IPS-18a (cell line): ENCODE measurements around the gene SERPINE1.
A peak's percentile ranks its signal among the peaks of the same experiment; 100 is the strongest.
"Not testable (repeated sequence)": the region's sequence is repeated elsewhere in the genome, so short reads cannot be mapped to it uniquely, and the experiment has no call there.

Source experiments
- H3K27ac ChIP-seq: one replicate; pipeline ENCODE4 v1.5.1; 2013; ENCODE audit warnings: low read length
- H3K27me3 ChIP-seq: one replicate; pipeline ENCODE4 v1.6.1; 2013; ENCODE audit warnings: mild to moderate bottlenecking, low read length; ENCODE audit not compliant: control insufficient read depth, insufficient read depth
- H3K36me3 ChIP-seq: one replicate; pipeline ENCODE4 v1.6.1; 2013; ENCODE audit warnings: low read depth, low read length; ENCODE audit not compliant: control insufficient read depth
- H3K4me1 ChIP-seq: one replicate; pipeline ENCODE4 v1.6.1; 2013; ENCODE audit warnings: low read depth, low read length; ENCODE audit not compliant: control insufficient read depth
- H3K4me3 ChIP-seq: one replicate; pipeline ENCODE4 v1.5.1; 2013; ENCODE audit warnings: low read length
- H3K9ac ChIP-seq: one replicate; pipeline ENCODE4 v1.6.1; 2013; ENCODE audit warnings: mild to moderate bottlenecking, low read length, moderate library complexity
- H3K9me3 ChIP-seq: one replicate; pipeline ENCODE4 v1.6.1; 2013; ENCODE audit warnings: low read depth, low read length; ENCODE audit not compliant: control insufficient read depth

SERPINE1 gene

GRCh38 chr7:101128040-101128834, 1.3 kb downstream of the SERPINE1 start:
- peaks cover 14% of the 10 kb centered on the region for H3K4me1 ChIP-seq
- H3K9me3 ChIP-seq = no peaks in the 10 kb centered on the region
- H3K9ac ChIP-seq = no peak overlapping the region
- H3K27ac ChIP-seq = no peak overlapping the region
- no peak overlapping the region for H3K4me3 ChIP-seq
- peaks cover 5% of the 10 kb centered on the region for H3K27me3 ChIP-seq
- no peaks in the 10 kb centered on the region for H3K36me3 ChIP-seq

DNA sequence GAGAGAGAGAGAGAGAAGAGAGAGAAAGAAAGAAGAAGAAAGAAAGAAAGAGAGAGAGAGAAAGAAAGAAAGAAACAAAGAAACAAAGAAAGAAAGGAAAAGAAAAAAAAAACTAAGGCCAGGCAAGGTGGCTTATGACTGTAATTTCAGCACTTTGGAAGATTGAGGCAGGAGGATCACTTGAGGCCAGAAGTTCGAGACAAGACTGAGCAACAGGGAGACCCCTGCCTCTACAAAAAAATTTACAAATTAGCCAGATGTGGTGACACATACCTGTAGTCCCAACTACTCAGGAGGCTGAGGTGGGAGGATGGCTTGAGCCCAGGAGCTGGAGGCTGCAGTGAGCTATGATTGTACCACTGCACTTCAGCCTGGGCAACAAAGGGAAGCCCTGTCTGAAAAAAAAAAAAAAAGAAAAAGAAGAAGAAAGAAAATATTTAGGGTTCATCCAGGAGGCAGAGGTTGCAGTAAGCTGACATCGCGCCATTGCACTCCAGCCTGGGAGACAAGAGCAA, 2.8 kb downstream of the SERPINE1 start:
- Histone ChIP-seq H3K36me3 (no peaks in the 10 kb centered on the region), H3K9me3 (no peaks in the 10 kb centered on the region), H3K9ac (no peak overlapping the region), H3K27ac (no peak overlapping the region), H3K27me3 (peaks cover 5% of the 10 kb centered on the region), H3K4me1 (peaks cover 23% of the 10 kb centered on the region), H3K4me3 (no peak overlapping the region)

DNA sequence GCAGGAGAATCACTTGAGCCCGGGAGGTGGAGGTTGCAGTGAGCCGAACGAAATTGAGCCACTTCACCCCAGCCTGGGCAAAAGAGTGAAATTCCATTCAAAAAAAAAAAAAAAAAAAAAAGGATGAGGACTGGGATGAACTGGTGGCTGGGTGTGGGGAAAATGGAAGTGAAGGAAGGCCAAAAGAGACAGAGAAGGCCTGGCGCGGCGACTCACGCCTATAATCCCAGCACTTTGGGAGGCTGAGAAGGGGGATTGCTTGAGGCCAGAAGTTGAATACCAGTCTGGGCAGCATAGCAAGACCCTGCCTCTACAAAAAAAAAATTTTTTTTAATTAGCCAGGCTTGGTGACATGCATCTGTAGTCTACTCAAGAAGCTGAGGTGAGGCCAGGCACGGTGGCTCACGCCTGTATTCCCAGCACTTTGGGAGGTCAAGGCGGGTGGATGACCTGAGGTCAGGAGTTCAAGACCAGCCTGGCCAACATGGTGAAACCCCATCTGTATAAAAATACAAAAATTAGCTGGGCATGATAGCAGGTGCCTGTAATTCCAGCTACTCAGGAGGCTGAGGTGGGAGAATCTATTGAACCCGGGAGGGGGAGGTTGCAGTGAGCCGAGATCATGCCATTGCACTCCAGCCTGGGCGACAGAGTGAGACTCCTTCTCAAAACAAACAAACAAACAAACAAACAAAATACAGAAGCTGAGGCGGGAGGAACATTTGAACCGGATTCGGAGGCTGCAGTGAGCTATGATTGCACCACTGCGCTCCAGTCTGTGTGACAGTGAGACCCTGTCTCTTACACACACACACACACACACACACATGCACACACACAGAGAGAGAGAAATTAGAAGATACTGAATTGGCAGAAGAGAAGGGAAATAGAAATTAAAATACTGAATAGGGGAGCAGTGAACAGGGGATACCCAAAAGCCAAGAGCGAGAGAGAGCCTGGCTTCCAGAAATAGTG, 6.0 kb downstream of the SERPINE1 start:
- H3K9ac ChIP-seq, H3K27ac ChIP-seq, H3K9me3 ChIP-seq, H3K27me3 ChIP-seq, H3K36me3 ChIP-seq, H3K4me3 ChIP-seq: not testable (repeated sequence)
- peaks cover 11% of the 10 kb centered on the region for H3K4me1 ChIP-seq

DNA sequence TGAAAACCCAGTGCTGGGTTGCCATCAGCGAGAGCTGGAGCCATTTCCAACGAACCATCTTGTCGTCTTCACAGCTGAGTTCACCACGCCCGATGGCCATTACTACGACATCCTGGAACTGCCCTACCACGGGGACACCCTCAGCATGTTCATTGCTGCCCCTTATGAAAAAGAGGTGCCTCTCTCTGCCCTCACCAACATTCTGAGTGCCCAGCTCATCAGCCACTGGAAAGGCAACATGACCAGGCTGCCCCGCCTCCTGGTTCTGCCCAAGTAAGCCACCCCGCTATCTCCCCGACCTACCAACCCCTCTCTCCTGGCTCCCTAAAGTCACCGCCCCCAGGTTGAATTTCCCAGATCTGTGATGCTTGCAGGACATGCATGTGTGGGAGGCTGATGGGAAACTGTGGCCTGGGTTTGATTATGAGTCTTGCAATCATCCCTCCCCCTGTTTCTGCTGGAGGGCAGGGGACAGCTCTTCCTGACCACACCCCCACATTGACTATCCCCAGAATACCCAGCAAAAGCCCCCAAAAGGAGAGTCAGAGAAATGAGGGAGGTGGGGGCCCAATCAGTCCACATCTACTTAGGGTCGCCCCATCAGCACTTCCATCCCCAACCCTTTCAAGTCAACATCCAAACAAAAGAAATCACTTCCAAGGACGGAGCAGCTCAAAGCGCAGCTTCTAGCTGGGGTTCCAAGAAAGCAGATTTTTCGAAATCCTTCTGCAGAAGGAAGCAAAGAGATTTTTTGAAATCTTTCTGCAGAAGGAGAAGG, 6.9 kb downstream of the SERPINE1 start:
- peak overlapping the region; percentile 5 for H3K4me3 ChIP-seq
- H3K27ac ChIP-seq = no peak overlapping the region
- no peaks in the 10 kb centered on the region for H3K36me3 ChIP-seq

DNA sequence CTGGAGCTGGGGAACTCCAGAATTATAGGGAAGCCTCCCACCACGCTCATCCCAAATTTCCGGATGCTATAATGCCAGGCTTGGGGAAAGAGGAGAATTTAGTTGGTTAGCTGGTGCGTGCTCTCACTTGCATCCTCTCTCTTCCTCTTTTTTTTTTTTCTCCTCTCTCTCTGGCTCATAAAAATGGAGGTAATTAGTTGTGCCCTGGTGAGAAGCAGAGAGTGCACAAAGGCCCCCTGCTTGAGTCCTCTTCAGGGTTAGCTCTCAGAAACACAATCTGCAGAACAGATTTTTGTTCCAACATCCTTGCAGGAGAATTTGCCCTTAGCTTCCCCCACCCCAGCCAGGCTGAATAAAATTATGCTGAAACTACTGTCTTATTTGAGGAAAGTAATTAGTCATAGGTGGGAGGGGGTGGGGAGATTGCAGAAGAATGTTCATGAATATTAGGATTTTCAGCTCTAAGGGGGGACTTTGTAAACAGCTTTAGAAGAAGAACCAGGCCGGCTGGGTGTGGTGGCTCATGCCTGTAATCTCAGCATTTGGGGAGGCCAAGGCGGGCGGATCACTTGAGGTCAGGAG, 7.6 kb downstream of the SERPINE1 start:
- H3K9me3 ChIP-seq = no peaks in the 10 kb centered on the region
- H3K27me3 ChIP-seq = no peaks in the 10 kb centered on the region
- H3K27ac ChIP-seq = no peak overlapping the region
- H3K4me3 ChIP-seq = peak overlapping the region; percentile 5
- no peaks in the 10 kb centered on the region for H3K36me3 ChIP-seq
- H3K4me1 ChIP-seq = peaks cover 11% of the 10 kb centered on the region
- H3K9ac ChIP-seq = no peak overlapping the region

More for the DNA sequence above, 6.9 kb downstream of the SERPINE1 start:
- H3K9me3 ChIP-seq = no peaks in the 10 kb centered on the region
- H3K9ac ChIP-seq = no peak overlapping the region
- H3K4me1 ChIP-seq = peaks cover 11% of the 10 kb centered on the region
- no peaks in the 10 kb centered on the region for H3K27me3 ChIP-seq

- H3K36me3 ChIP-seq = no peaks in the 10 kb centered on the region
Measured at GRCh38 chr7:101137651-101138212, 10.8 kb downstream of the SERPINE1 start.

DNA sequence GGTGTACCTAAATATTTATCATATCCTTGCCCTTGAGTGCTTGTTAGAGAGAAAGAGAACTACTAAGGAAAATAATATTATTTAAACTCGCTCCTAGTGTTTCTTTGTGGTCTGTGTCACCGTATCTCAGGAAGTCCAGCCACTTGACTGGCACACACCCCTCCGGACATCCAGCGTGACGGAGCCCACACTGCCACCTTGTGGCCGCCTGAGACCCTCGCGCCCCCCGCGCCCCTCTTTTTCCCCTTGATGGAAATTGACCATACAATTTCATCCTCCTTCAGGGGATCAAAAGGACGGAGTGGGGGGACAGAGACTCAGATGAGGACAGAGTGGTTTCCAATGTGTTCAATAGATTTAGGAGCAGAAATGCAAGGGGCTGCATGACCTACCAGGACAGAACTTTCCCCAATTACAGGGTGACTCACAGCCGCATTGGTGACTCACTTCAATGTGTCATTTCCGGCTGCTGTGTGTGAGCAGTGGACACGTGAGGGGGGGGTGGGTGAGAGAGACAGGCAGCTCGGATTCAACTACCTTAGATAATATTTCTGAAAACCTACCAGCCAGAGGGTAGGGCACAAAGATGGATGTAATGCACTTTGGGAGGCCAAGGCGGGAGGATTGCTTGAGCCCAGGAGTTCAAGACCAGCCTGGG, 11.4 kb downstream of the SERPINE1 start:
- H3K36me3 ChIP-seq = no peaks in the 10 kb centered on the region
- no peak overlapping the region for H3K27ac ChIP-seq
- H3K4me1 ChIP-seq = peaks cover 11% of the 10 kb centered on the region
- no peak overlapping the region for H3K9ac ChIP-seq
- H3K9me3 ChIP-seq = no peaks in the 10 kb centered on the region
- H3K4me3 ChIP-seq = no peak overlapping the region
- no peaks in the 10 kb centered on the region for H3K27me3 ChIP-seq

More at GRCh38 chr7:101137651-101138212, 10.8 kb downstream of the SERPINE1 start:
- no peaks in the 10 kb centered on the region for H3K27me3 ChIP-seq
- no peak overlapping the region for H3K9ac ChIP-seq
- H3K9me3 ChIP-seq = no peaks in the 10 kb centered on the region
- peaks cover 11% of the 10 kb centered on the region for H3K4me1 ChIP-seq
- no peak overlapping the region for H3K4me3 ChIP-seq
- no peak overlapping the region for H3K27ac ChIP-seq

- Histone ChIP-seq H3K27me3 (no peaks in the 10 kb centered on the region), H3K9ac (no peak overlapping the region), H3K4me3 (no peak overlapping the region), H3K9me3 (no peaks in the 10 kb centered on the region), H3K36me3 (no peaks in the 10 kb centered on the region), H3K4me1 (no peaks in the 10 kb centered on the region), H3K27ac (no peak overlapping the region)
Measured at GRCh38 chr7:101140339-101140699, 13.4 kb downstream of the SERPINE1 start.

DNA sequence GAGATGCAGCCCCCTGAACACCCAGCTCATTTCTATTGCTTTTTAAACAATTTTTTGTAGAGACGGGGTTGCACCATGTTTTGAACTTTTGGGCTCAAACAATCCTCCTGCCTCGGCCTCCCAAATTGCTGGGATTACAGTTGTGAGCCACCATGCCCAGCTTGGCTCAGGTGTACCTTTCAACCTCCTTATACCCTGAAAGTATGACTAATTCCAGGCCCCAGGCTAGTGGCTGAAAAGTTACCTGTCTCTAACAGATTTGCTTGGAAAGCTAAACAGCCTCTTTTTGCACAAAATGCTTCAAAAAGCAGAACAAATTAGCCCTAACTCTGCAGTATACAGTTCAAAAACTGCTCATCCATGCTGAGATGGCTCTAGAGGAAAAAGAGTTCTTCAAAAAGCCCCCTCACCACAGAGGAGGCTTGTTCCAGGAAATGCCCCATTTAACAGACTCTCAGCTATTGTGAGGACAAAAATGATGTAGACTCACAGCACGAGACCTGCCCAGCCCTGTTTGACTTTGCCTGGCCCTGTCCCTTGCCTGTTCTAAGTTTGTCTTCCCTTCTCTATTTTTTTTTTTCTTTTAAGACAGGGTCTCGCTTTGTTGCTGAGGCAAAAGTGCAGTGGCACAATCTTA, 14.0 kb downstream of the SERPINE1 start:
- Histone ChIP-seq H3K27ac (no peak overlapping the region), H3K27me3 (no peaks in the 10 kb centered on the region), H3K4me1 (no peaks in the 10 kb centered on the region)

More for the DNA sequence above, 14.0 kb downstream of the SERPINE1 start:
- Histone ChIP-seq H3K36me3 (no peaks in the 10 kb centered on the region), H3K9ac (no peak overlapping the region), H3K4me3 (no peak overlapping the region), H3K9me3 (no peaks in the 10 kb centered on the region)
